HG03280 (cell line): Measurements from ENCODE around the gene PRPF40B.

Experiments used
- ATAC-seq: cut with Tn5 transposase; IDR thresholded peaks from one replicate; pipeline ENCODE4 v1.9.1; 2021; ENCODE audit warnings: mild to moderate bottlenecking, moderate library complexity; ENCODE audit not compliant: unreplicated experiment

The PRPF40B gene

GRCh38 chr12:49680075-49680474 lies 56.7 kb downstream of the PRPF40B start:
- ATAC-seq = no peak

GRCh38 chr12:49683599-49684309 lies 60.4 kb downstream of the PRPF40B start:
- ATAC-seq = no peak

DNA sequence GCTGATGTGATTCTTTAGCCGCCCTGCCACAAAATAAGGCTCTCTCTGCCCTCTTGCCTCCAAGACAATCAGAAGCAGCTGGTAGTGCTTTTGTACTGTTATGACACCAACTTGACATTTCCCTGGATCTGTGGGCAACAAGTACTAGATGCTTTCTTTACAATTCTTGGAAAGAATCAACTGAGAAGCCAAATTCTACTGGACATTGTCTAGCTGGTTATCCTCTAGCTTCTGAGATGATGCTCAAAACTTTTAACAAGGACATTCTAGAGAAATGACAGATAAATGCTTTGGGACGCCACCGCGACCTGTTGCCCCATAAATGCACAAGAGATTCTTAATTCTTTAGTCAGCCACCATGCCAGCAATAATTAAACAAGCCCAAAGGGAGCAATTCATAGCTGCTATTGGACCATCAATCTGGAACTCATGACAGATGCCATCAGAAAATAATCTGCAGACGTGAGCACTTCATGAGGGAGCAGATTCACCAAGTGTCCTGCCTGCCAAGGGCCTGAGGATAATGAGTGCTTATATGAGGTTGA lies 61.0 kb downstream of the PRPF40B start:
- ATAC-seq = no peak

GRCh38 chr12:49687941-49688340 lies 64.6 kb downstream of the PRPF40B start:
- ATAC-seq = no peak

DNA sequence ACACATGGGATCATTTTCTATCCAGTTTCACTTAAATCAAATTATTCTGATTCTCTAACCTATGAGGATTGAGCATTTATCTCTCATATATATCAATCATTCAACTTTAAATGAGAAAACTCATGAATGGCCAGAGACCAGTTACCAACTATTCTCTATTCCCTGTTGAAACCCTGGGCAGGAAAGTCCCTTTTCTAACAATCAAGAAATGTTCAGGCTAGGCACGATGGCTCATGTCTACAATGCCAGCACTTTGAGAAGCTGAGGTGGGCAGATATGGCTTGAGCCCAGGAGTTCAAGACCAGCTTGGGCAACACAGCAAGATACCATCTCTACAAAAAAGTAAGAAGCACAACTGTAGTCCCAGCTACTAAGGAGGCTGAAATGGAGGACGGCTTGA lies 65.9 kb downstream of the PRPF40B start:
- no peak for ATAC-seq

GRCh38 chr12:49689785-49690184 lies 66.4 kb downstream of the PRPF40B start:
- ATAC-seq = no peak

DNA sequence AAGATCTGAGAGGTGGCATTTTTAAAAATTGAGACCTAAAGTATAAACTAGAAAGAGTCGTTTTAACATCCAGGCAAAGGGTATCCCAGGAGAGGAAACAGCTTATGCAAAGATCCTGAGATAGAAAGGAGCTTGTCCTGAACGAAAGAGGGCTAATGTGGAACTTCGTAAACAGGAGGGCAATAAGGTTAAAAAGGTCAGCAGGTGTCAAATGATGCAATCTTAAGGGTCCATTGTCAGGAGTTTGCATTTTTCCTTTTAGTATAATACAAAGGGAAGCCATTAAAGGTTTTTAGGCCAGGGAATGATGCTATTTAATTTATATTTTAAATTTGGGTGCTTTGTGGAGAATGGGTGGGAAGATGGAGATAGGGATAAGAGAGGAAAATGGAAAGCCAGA lies 69.5 kb downstream of the PRPF40B start:
- no peak for ATAC-seq

DNA sequence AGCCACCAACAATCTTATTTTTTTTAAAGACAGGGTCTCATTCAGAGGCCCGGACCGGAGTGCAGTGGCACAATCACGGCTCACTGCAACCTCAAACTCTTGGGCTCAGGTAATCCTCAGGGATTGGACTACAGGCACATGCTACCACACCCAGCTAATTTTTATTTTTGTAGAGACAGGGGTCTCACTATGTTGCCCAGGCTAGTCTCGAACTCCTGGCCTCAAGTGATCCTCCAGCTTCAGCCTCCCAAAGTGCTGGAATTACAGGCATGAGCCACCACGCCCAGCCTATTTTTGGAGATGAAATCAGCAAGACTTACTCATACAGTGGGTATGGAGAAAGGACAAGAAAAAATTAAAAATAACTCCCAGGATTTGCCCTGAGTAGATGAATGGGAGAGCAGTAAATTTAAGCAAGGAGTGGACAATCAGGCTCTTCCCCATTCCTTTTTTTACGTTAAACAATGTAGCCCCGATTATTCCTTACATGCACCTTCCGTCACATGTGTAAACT lies 70.6 kb downstream of the PRPF40B start:
- ATAC-seq = no peak
